Left lung (tissue), 10 donors: ENCODE results near the gene URI1. TPM values are rescaled to one million over a fixed set of nuclear protein-coding genes. Genes with fewer than 3 reads are reported as not detected.

ENCODE experiments used
- ATAC-seq: fragments of 200-7000 bp; cut with Tn5 transposase; one replicate; pipeline ENCODE4 v1.9.1; 2020; ENCODE audit warnings: moderate library complexity
- DNase-seq, 4 donors: peaks; one replicate each; pipeline ENCODE4 v3.0.0-alpha.2; 2013 to 2020
- H3K27ac ChIP-seq, 2 donors: fragments of 200-600 bp; sonication (generic) in 1 of 2; one replicate each; pipeline versions ENCODE4 v1.5.0 to v1.8.0; 2020 to 2021
- H3K27me3 ChIP-seq, 2 donors: fragments of 200-600 bp; sonication (generic) in 1 of 2; one replicate each; pipeline versions ENCODE4 v1.5.0 to v1.8.0; 2020 to 2021
- H3K36me3 ChIP-seq, 2 donors: fragments of 200-600 bp; sonication (generic) in 1 of 2; one replicate each; pipeline versions ENCODE4 v1.5.0 to v1.8.0; 2020 to 2021
- H3K4me1 ChIP-seq, 2 donors: fragments of 200-600 bp; one replicate each; pipeline ENCODE4 v1.8.0; 2021
- H3K4me3 ChIP-seq, 2 donors: fragments of 200-600 bp; sonication (generic) in 1 of 2; one replicate each; pipeline versions ENCODE4 v1.5.0 to v1.8.0; 2020 to 2021; ENCODE audit warnings: mild to moderate bottlenecking in 1 of 2
- H3K9me3 ChIP-seq, 2 donors: fragments of 200-600 bp; sonication (generic) in 1 of 2; one replicate each; pipeline versions ENCODE4 v1.5.0 to v1.8.0; 2020 to 2021
- intact Hi-C, 2 donors: fragments of 100-400 bp; cut with DNase I; formaldehyde crosslinking; loops; one replicate each; pipeline versions ENCODE4 v1.11.2 to v1.14.2; 2022
- polyA plus RNA-seq, 6 donors: library from polyadenylated mRNA; unstranded; fragments of 120-200 nt; gene quantifications; one replicate each; pipeline ENCODE4 v1.2.1, GENCODE V29; 2013; ENCODE audit not compliant: insufficient read length in 6 of 6
- total RNA-seq, 2 donors: library from RNA; stranded (reverse); fragmentation: NEBNext Ultra II Directional; extraction: Animal tissue kit (Norgen Biotek cat#: 25700); gene quantifications; one replicate each; pipeline ENCODE4 v1.2.1, GENCODE V29; 2021
- TF ChIP-seq, protein P1 (sequence below), 2 donors: fragments of 200-600 bp; sonication (generic) in 1 of 2; IDR thresholded peaks; one replicate each; pipeline versions ENCODE4 v1.5.0 to v1.8.0; 2021; ENCODE audit warnings: antibody characterized with exemption in 2 of 2
- donor health status: DM: no; HTN: yes; CAD: no.
- donor health status: DM: no; HTN: no; CAD: no.

Gene URI1
- total and polyA plus RNA-seq, 8 donors = 36.3 to 104 (median 97.2) TPM

DNA sequence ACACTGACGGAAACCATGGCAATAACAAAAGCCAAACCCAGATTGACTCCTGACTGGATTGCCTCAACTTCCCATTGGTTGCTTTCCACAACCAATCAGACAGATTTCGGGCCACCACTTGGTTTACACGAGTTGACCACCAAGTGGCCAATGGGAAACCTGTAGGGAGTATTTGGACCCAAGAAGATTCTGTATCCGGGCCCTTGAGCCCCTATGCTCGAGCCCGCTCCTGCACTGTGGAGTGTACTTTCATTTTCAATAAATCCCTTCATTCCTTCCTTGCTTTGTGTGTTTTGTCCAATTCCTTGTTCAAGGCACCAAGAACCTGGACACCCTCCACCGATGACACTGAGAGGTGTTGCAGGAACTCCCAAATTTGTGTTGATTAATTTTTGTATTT lies 24.1 kb upstream of the URI1 start:
- TF ChIP-seq, protein P1, sequence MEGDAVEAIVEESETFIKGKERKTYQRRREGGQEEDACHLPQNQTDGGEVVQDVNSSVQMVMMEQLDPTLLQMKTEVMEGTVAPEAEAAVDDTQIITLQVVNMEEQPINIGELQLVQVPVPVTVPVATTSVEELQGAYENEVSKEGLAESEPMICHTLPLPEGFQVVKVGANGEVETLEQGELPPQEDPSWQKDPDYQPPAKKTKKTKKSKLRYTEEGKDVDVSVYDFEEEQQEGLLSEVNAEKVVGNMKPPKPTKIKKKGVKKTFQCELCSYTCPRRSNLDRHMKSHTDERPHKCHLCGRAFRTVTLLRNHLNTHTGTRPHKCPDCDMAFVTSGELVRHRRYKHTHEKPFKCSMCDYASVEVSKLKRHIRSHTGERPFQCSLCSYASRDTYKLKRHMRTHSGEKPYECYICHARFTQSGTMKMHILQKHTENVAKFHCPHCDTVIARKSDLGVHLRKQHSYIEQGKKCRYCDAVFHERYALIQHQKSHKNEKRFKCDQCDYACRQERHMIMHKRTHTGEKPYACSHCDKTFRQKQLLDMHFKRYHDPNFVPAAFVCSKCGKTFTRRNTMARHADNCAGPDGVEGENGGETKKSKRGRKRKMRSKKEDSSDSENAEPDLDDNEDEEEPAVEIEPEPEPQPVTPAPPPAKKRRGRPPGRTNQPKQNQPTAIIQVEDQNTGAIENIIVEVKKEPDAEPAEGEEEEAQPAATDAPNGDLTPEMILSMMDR (IDR thresholded peaks at IDR 0.05) = no peak
- no peak for ATAC-seq

DNA sequence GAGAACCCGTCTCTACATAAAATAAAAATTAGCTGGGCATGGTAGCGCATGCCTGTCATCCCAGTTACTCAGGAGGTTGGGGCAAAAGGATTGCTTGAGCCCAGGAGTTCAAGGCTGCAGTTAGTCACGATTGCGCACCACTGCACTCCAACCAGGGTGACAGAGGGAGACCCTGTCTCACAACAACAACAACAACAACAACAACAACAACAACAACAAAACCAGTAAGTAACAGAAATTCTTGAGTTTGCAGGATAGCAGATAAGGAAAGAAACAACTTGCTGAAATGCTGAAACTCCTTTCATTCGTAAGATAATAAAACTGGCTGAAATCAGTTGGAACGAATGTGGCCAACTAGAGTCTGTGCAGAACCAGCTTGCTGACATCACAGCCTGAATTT lies 23.1 kb upstream of the URI1 start:
- Histone ChIP-seq H3K36me3 (no peaks in the 10 kb centered on the region), H3K27me3 (no peaks in the 10 kb centered on the region), H3K4me1 (no peaks in the 10 kb centered on the region), H3K27ac (no peak overlapping the region), H3K9me3 (no peaks in the 10 kb centered on the region), H3K4me3 (no peak overlapping the region)
- intact Hi-C loops = no loop called here
- TF ChIP-seq, protein P1 (IDR thresholded peaks at IDR 0.05) = no peak
- no peak for DNase-seq
- ATAC-seq = no peak

More for the DNA sequence above, 24.1 kb upstream of the URI1 start:
- no peak for DNase-seq
- Histone ChIP-seq H3K27me3 (no peaks in the 10 kb centered on the region), H3K27ac (no peak overlapping the region), H3K4me3 (no peak overlapping the region), H3K4me1 (no peaks in the 10 kb centered on the region), H3K36me3 (no peaks in the 10 kb centered on the region), H3K9me3 (no peaks in the 10 kb centered on the region)
- intact Hi-C loops = no loop called here

DNA sequence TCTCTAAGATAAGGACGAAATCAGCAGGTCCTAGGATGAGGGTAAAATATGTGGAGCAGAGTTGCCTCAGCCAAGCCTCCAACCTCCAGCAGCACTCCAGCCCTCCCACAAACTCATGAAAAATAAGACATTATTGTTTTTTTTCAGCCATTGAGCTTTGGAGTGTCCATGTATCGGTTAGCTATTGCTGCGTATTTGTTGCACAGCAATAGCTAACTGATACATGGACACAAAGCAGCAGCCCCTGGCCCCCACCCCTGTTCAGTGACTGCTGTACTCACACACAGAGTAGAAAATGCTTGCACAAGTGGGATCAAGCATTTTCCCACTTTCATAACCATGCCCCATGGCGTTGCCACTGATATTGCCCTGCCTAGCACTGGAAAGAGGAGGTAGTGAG lies 19.1 kb upstream of the URI1 start:
- no peak for DNase-seq
- Histone ChIP-seq H3K27ac (no peak overlapping the region), H3K36me3 (no peaks in the 10 kb centered on the region), H3K9me3 (no peaks in the 10 kb centered on the region), H3K27me3 (no peaks in the 10 kb centered on the region), H3K4me1 (no peaks in the 10 kb centered on the region), H3K4me3 (no peak overlapping the region)
- intact Hi-C loops = no loop called here
- TF ChIP-seq, protein P1 (IDR thresholded peaks at IDR 0.05) = no peak
- ATAC-seq = no peak

DNA sequence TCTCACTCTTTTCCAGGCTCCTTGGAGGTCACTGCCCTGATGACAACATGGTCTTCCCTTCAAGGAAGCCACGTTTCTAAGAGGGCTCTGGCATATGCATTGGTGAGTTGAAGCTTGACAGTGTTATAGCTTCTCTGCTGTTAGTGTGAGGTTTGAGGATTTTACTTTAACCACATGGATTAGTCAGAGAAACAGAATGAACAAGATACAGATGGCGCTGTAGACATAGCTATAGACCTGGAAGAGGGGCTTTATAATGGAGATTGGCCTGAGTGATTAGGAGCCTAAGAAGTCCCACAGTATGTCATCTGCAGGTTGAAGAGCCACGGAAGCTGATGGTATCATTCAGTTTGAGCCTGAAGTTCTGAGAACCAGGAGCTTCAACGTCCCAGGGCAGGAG lies 18.4 kb upstream of the URI1 start:
- H3K9me3 ChIP-seq = no peaks in the 10 kb centered on the region
- H3K36me3 ChIP-seq = no peaks in the 10 kb centered on the region
- ATAC-seq (no peak), DNase-seq (no peak)
- TF ChIP-seq, protein P1 (IDR thresholded peaks at IDR 0.05) = no peak
- no peaks in the 10 kb centered on the region for H3K27me3 ChIP-seq
- H3K27ac ChIP-seq = no peak overlapping the region
- intact Hi-C loops = no loop called here
- H3K4me1 ChIP-seq = no peaks in the 10 kb centered on the region
- no peak overlapping the region for H3K4me3 ChIP-seq

DNA sequence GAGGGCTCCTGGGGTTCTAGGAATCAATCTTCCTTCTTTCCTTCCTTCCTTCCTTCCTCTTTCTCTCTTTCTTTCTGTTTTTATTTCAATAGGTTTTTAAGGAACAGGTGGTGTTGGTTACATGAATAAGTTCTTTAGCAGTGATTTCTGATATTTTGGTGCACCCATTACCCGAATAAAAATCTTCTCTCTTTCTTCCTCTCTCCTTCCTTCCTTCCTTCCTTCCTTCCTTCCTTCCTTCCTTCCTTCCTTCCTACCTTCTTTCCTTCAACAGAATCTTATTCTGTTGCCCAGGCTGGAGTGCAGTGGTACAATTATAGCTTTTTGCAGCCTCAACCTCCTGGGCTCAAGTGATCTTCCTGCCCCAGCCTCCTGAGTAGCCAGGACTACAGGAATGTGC lies 16.0 kb upstream of the URI1 start:
- H3K27me3 ChIP-seq = no peaks in the 10 kb centered on the region
- intact Hi-C loops = no loop called here
- no peaks in the 10 kb centered on the region for H3K4me1 ChIP-seq
- ATAC-seq = no peak
- H3K27ac ChIP-seq = no peak overlapping the region
- H3K9me3 ChIP-seq = no peaks in the 10 kb centered on the region
- TF ChIP-seq, protein P1 (IDR thresholded peaks at IDR 0.05) = no peak
- H3K4me3 ChIP-seq = no peak overlapping the region
- DNase-seq = no peak
- H3K36me3 ChIP-seq = no peaks in the 10 kb centered on the region
